Measurements from ENCODE around the gene FBRSL1. TPM values are rescaled to one million over a fixed set of nuclear protein-coding genes. Genes with fewer than 3 reads are reported as not detected.

Gene FBRSL1
- total RNA-seq, 1 experiment from 2014 or later: 96.1 TPM

GRCh38 chr12:132559652-132560363, 69.9 kb downstream of the FBRSL1 start:
- Histone ChIP-seq H3K36me3 (ENCODE audit: control insufficient read depth, insufficient read depth, low read length) (no peaks in the 10 kb centered on the region), H3K27me3 (replicated peaks; ENCODE audit: control insufficient read depth, insufficient read depth, low read length) (no peaks in the 10 kb centered on the region), H3K4me3 (ENCODE audit: low read depth, low read length) (peak overlapping the region; percentile 98), H3K9me3 (no peaks in the 10 kb centered on the region), H3K4me1 (no peaks in the 10 kb centered on the region)
- no peaks in the 10 kb centered on the region for H3K9me3 Mint-ChIP-seq (ENCODE audit: unreplicated experiment)
- no peak overlapping the region for H3K27ac Mint-ChIP-seq (ENCODE audit: unreplicated experiment)
- intact Hi-C loops (cut with micrococcal nuclease; ENCODE audit: unreplicated experiment): loop anchor here (2.0 to 5.0 kb wide), 2 partner anchors 68 to 145 kb away; partner anchors contain the start of gene FBRSL1
- BruUV-seq (replicated peaks): no TSS peak
- ChIA-PET POLR2A (interaction anchor here (0.6 to 1.3 kb wide), 3 partner anchors 34 to 146 kb away, joined by 3 to 5 read pairs (median 3); no protein-coding TSS in a partner anchor), CTCF (no interaction called here)
- TF ChIP-seq CTCF (IDR thresholded peaks at IDR 0.05; ENCODE audit: insufficient read depth in 1 of 2, low read depth in 1 of 2, low read length in 1 of 2, severe bottlenecking in 1 of 2, unreplicated experiment in 1 of 2): no peak
- peaks cover 33% of the 10 kb centered on the region for H3K36me3 Mint-ChIP-seq (ENCODE audit: insufficient read depth, unreplicated experiment)
- H3K4me1 Mint-ChIP-seq (ENCODE audit: low read depth, unreplicated experiment): peaks cover 6% of the 10 kb centered on the region
- DNase-seq: peak; percentile 57 to 83
- no peaks in the 10 kb centered on the region for H3K27me3 Mint-ChIP-seq (ENCODE audit: insufficient read depth, unreplicated experiment)
- H3K4me3 Mint-ChIP-seq (ENCODE audit: unreplicated experiment): peak overlapping the region; percentile 80

- BruUV-seq (replicated peaks): no TSS peak
- Mint-ChIP-seq H3K27ac (ENCODE audit: unreplicated experiment) (no peak overlapping the region), H3K9me3 (ENCODE audit: unreplicated experiment) (no peaks in the 10 kb centered on the region), H3K36me3 (ENCODE audit: insufficient read depth, unreplicated experiment) (peaks cover 38% of the 10 kb centered on the region), H3K4me1 (ENCODE audit: low read depth, unreplicated experiment) (peaks cover 6% of the 10 kb centered on the region), H3K27me3 (ENCODE audit: insufficient read depth, unreplicated experiment) (no peaks in the 10 kb centered on the region), H3K4me3 (ENCODE audit: unreplicated experiment) (peak overlapping the region; percentile 80)
- CTCF ChIA-PET: interaction anchor here (0.9 to 2.9 kb wide), 4 partner anchors 55 to 399 kb away, joined by 3 to 28 read pairs (median 4); no protein-coding TSS in a partner anchor
- intact Hi-C loops (cut with micrococcal nuclease; ENCODE audit: unreplicated experiment): loop anchor here (2.0 to 5.0 kb wide), 2 partner anchors 68 to 145 kb away; partner anchors contain the start of gene FBRSL1
- POLR2A ChIA-PET: interaction anchor here (1.3 kb wide), 1 partner anchor 130 kb away, joined by 5 read pairs; no protein-coding TSS in a partner anchor
- peak in 1 of 2 experiments; percentile 65 for DNase-seq
- H3K27me3 ChIP-seq (replicated peaks; ENCODE audit: control insufficient read depth, insufficient read depth, low read length): no peaks in the 10 kb centered on the region
- H3K4me3 ChIP-seq (ENCODE audit: low read depth, low read length): peak overlapping the region; percentile 98
- no peak for TF ChIP-seq CTCF (IDR thresholded peaks at IDR 0.05; ENCODE audit: insufficient read depth in 1 of 2, low read depth in 1 of 2, low read length in 1 of 2, severe bottlenecking in 1 of 2, unreplicated experiment in 1 of 2)
- H3K4me1 ChIP-seq: no peaks in the 10 kb centered on the region
- no peaks in the 10 kb centered on the region for H3K9me3 ChIP-seq
- H3K36me3 ChIP-seq (ENCODE audit: control insufficient read depth, insufficient read depth, low read length): no peaks in the 10 kb centered on the region
Measured at GRCh38 chr12:132560364-132560613, 70.3 kb downstream of the FBRSL1 start.

- Mint-ChIP-seq H3K9me3 (ENCODE audit: unreplicated experiment) (no peaks in the 10 kb centered on the region), H3K27ac (ENCODE audit: unreplicated experiment) (peak overlapping the region; percentile 55), H3K4me1 (ENCODE audit: low read depth, unreplicated experiment) (peaks cover 6% of the 10 kb centered on the region), H3K4me3 (ENCODE audit: unreplicated experiment) (peak overlapping the region; percentile 80), H3K27me3 (ENCODE audit: insufficient read depth, unreplicated experiment) (no peaks in the 10 kb centered on the region), H3K36me3 (ENCODE audit: insufficient read depth, unreplicated experiment) (peaks cover 43% of the 10 kb centered on the region)
- no peaks in the 10 kb centered on the region for H3K9me3 ChIP-seq
- peak; percentile 82 to 93 for TF ChIP-seq CTCF (IDR thresholded peaks at IDR 0.05; ENCODE audit: insufficient read depth in 1 of 2, low read depth in 1 of 2, low read length in 1 of 2, severe bottlenecking in 1 of 2, unreplicated experiment in 1 of 2)
- peaks cover 1% of the 10 kb centered on the region; the same call in 1 of the 2 replicates for H3K36me3 ChIP-seq (ENCODE audit: control insufficient read depth, insufficient read depth, low read length)
- H3K4me3 ChIP-seq (ENCODE audit: low read depth, low read length): peak overlapping the region; percentile 98
- ChIA-PET POLR2A (interaction anchor here (0.5 to 1.3 kb wide), 2 partner anchors 131 to 155 kb away, joined by 3 to 5 read pairs; no protein-coding TSS in a partner anchor), CTCF (interaction anchor here (0.6 to 2.9 kb wide), 10 partner anchors 9 to 488 kb away, joined by 3 to 28 read pairs (median 3); no protein-coding TSS in a partner anchor)
- intact Hi-C loops (cut with micrococcal nuclease; ENCODE audit: unreplicated experiment): loop anchor here (1.0 to 5.0 kb wide), 3 partner anchors 33 to 146 kb away; partner anchors contain the start of gene FBRSL1
- no peaks in the 10 kb centered on the region for H3K4me1 ChIP-seq
- BruUV-seq (replicated peaks): TSS peak; percentile 10
- peak; percentile 84 to 88 for DNase-seq
- H3K27me3 ChIP-seq (replicated peaks; ENCODE audit: control insufficient read depth, insufficient read depth, low read length): no peaks in the 10 kb centered on the region
Measured at GRCh38 chr12:132560614-132561426, 70.9 kb downstream of the FBRSL1 start.

Data from Caco-2 (cell line).